GM21717 (cell line): ENCODE data around the gene EPB41L4A.
"Not testable (repeated sequence)": the region's sequence is repeated elsewhere in the genome, so short reads cannot be mapped to it uniquely, and the experiment has no call there.

Experiments used
- ATAC-seq: cut with Tn5 transposase; IDR thresholded peaks from one replicate; pipeline ENCODE4 v1.9.1; 2021; ENCODE audit warnings: mild to moderate bottlenecking, moderate library complexity; ENCODE audit not compliant: unreplicated experiment

The EPB41L4A gene

GRCh38 chr5:112263469-112263868, 155.6 kb downstream of the EPB41L4A start:
- ATAC-seq: no peak

DNA sequence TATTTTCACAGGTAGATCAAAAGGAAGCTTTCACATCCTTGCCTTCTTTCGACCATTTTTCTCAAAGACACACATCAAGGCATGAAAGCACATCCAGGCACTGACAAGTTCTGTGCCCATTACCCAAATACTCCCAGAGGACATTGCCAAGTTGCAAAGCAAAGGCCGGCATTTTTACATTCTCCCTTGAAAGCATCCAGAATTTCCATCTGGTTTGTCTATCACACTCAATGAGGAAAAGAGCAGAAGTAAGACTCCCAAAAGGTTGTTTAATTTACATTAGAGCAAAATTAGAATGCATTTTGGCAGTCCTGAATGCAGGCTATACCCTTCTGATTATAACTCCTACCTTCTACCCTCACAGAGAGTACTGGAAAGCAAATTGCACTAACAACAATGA, 160.5 kb downstream of the EPB41L4A start:
- ATAC-seq: no peak

GRCh38 chr5:112257976-112258375, 161.1 kb downstream of the EPB41L4A start:
- no peak for ATAC-seq

- ATAC-seq: no peak
Observed at GRCh38 chr5:112257005-112257404, 162.1 kb downstream of the EPB41L4A start.

DNA sequence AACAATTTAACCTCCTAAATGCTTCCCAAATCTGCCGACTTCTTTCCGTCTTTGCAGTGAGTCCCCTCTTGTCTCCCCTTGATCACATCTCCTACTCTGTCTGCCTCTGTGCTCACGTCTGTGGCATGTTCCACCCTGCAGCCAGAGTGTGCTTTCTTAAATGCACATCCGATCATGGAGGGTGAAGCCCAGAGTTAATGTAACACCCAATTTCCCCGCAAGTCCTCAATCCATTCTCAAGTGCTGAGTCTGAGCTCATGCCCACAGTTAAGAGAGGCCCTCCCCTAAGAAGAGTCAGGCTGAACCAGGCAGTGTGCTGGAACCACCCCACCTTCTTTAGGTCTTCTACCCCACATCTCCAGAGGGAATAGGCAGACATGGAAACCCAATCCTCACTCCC, 164.8 kb downstream of the EPB41L4A start:
- ATAC-seq: no peak

DNA sequence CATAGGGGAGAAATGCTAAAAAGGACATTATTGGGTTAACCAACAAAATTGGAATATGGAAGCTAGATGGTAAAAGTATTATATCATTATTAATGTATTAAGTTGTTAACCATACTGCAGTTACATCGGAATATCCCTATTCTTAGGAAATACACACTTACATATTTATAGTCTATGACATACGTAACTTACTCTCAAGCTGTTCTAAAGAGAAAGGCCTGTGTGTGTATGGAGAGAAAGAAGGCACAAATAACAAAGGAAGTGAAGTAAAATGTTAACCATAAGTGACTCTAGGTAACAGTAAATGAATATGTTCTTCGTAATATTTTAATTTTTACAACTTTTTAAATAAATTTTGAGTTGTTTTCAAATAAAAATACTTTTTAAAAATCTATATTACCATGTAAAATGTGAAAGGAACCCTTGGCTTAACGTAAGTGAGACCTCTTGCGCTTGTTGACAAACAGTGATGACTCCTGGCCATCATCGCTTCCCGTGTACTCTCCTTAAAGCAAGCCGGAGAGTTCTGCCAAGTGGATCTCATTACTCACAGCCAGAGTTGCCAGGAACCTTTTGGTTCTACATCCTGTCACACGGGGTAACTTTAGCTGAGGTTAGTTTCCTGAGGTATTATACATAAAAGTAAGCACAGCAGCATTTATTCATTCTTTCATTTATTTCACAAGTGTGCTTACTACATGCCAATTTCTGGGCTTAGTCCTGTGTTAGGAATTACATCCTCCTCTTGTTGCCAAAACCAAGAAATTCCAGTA, 165.4 kb downstream of the EPB41L4A start:
- ATAC-seq: no peak

DNA sequence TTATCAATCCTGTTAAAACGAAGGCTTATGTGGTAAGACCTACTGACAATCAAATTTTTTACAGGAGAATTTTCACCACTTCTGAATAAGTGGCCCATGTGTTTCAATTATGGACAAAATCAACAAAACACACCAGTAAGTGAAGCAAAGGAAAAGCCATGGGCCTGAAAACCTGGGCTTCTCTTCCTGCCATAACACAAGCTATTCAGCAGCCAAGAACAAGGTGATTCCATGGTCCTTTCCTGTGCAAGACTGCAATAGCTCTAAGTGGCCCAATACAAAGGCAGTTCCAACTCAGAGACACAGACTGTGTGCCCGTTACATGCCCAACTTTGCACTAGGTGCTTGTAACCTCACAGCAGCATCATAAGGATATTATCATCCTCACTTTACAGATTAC, 168.5 kb downstream of the EPB41L4A start:
- ATAC-seq: no peak

- no peak for ATAC-seq
Observed at GRCh38 chr5:112248623-112249022, 170.5 kb downstream of the EPB41L4A start.

DNA sequence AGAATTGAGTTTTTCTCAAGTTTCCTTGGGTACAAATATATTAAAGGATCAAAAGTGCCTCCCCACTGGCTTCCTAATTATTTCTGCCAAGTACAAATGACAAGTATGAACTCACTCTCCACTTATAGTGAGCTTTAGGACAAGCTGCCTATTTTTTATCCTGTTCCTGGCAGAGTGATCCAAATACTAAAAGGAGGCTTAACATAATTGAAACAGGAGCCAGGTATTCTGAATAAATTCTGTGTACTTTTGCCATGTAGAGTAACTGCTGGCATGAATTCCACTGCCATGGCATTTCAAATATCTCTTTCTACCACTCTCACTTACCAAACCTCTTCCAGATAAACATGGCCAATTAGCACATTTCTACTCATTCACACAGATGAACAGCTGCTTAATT, 171.1 kb downstream of the EPB41L4A start:
- no peak for ATAC-seq

- no peak for ATAC-seq
Observed at GRCh38 chr5:112245656-112246055, 173.4 kb downstream of the EPB41L4A start.

- ATAC-seq: no peak
Observed at GRCh38 chr5:112239996-112240395, 179.1 kb downstream of the EPB41L4A start.

- ATAC-seq: no peak
Observed at GRCh38 chr5:112238473-112238872, 180.6 kb downstream of the EPB41L4A start.

DNA sequence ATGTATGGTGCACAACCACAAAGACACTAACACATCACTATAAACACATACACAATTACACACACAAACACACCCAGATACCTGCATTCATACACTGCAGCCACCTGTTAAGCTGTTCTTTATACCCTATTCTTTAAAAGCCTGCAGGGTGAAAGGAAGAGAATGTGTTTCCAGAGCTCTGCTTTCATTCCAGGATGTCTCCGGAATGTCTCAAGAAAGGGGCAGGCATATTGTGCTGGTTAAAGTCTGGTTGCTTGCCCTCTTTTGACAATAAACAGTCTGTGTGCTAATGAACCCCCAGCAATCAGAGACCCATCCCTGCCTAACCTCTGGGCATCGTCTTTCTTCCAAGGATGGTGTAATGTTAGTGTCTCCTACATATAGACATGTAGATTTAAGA, 181.6 kb downstream of the EPB41L4A start:
- ATAC-seq: no peak

- no peak for ATAC-seq
Observed at GRCh38 chr5:112234000-112234399, 185.1 kb downstream of the EPB41L4A start.

DNA sequence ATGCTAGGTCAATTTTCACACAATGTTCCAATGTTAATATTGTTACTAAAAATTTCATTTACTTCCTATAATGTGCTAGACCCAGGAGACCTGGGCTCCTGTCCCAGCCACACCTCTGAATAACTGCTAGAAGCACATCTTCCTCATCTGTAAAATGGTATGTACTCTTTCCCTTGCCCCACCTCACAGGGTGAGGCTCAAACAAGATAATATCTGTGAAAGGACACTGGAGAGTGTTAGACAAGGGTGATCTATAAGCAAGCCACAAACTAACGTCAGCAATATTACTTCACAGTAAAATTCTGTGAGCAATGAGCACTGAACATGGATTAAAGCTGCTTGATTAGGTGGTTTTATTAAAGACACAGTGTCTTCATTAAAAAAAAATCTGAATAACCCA, 186.4 kb downstream of the EPB41L4A start:
- ATAC-seq: no peak

GRCh38 chr5:112230606-112231005, 188.5 kb downstream of the EPB41L4A start:
- no peak for ATAC-seq

DNA sequence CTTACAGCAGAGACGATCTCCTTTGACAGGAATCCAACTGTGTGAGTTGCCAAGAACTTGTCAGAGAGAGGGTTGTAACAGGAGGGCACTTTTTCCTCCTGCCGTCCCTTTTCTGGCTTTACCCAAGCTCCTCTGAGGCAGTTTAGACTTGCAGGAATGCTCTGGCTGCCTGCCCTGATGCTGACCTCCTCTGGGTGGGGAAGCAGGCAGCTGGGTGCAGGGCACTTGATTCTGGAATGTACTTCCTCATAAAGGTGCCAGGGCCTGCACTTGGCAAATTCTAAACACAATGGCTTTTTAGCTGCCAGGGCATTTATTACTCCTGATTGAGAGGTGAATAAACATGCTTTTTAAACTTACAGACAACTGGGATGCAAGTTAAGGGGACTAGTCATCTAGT, 190.4 kb downstream of the EPB41L4A start:
- no peak for ATAC-seq

- ATAC-seq: no peak
Observed at GRCh38 chr5:112227911-112228631, 191.0 kb downstream of the EPB41L4A start.

DNA sequence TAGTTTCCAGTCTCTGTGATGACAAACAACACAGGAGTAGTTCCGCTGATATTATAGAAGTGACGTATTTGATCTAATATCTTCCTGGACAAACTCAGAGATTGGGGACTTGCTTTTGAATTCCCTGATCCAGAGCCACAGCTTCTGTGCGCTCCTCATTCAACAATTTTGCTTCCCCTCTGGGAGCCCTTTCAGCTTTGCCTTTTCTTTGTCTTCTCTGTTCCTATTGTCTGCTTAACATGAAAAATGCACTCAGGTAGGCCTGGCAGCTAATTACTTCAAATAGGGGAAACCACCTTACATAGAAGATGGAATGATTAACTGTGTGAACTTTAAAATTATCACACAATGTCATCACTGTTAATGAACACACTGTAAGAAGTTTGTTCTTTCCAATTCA, 192.9 kb downstream of the EPB41L4A start:
- ATAC-seq: no peak

GRCh38 chr5:112222997-112223396, 196.1 kb downstream of the EPB41L4A start:
- ATAC-seq: not testable (repeated sequence)

DNA sequence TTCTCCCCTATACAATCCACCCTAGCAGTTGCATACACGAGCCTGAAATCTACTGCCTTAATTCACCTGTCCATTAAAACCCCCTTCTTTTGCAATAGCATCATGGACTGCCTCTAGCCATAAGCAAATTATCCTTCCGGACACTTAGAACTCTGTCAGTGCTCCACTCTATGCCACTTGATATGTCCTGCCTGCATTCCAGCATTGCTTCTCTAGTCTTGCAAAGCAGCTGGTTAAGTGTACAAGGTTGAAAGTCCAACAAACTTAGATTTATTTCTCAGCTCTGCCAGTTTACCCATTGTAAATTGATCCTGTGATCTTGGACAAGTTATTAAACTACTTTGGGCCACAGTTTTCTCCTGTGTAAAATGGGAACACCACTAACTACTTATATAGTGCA, 197.9 kb downstream of the EPB41L4A start:
- ATAC-seq: no peak

GRCh38 chr5:112219000-112219399, 200.1 kb downstream of the EPB41L4A start:
- no peak for ATAC-seq
